ENCODE measurements around the gene EMC10.

EMC10 gene

GRCh38 chr19:50517704-50518075, 41.4 kb downstream of the EMC10 start:
- no peak for DNase-seq

- DNase-seq = no peak
These were observed 42.0 kb downstream of the EMC10 start for GRCh38 chr19:50518091-50519005.

DNA sequence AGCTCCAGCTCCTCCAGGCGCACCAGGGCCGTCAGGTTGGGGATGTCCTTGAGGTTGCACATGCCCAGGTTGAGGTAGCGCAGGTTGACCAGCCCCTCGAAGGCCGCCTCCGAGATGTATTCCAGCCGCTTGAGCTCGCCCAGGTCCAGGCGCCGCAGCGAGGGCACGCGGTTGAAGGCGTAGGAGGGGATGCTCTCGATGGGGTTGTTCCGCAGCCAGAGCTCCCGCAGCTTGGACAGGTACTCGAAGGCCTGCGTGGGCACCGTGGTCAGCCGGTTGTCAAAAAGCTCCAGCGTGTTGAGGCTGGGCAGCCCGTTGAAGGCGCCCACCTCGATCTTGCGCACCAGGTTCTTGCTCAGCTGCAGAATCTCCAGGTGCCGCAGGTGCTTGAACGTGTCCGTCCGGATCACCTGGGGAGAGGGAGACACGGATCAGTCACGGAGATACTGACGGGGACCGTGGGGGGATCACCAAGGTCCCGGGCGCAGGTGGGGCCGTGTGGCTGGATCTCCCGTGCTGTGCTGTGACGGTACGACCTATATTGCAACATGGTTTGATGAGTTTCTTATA, 42.8 kb downstream of the EMC10 start:
- DNase-seq = no peak

DNA sequence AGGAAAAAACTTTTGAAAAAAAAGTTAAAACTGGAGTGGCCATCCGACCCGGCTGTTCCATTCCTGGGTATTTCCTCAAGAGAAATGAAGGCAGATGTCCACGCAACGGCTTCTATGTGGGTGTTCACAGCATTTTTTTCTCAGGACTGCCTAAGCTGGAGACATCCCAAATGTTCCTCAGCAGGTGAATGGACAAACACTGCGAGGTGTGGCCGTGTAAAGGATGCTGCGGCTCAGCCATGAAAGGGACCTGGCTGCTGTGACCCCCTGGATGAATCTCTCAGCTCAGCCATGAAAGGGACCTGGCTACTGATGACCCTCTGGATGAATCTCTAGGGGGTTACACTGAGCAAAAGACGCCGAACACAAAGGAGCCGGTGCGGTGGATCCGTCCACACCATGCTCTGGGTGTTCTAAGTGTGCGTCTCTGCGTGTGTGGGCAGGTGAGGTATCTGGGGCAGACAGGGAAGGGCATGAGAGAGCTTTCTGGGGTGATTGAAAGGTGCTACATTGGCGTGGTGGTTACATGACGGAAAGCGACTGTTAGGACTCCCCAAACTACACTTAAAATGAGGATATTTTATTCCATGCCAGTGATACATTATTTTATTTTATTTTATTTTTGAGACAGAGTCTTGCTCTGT, 44.6 kb downstream of the EMC10 start:
- DNase-seq = no peak

DNA sequence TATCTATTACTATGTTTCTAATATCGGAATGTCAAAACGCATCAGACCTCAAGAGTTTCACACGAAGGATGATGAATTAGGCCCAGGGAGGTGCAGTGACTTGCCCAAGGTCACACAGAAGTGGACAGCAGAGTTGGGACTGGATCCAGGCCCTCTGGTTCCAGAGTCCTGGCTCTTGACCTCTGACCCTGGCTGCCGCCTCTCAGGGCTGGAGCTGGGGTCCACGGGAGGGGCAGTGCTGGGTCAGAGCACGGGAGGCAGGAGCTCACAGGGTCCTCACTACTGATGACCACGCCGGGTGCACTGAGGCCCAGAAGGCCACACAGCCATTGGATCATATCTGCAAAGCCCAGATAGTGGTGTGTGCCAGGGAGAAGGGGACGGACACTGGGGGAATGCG, 46.6 kb downstream of the EMC10 start:
- DNase-seq = no peak

DNA sequence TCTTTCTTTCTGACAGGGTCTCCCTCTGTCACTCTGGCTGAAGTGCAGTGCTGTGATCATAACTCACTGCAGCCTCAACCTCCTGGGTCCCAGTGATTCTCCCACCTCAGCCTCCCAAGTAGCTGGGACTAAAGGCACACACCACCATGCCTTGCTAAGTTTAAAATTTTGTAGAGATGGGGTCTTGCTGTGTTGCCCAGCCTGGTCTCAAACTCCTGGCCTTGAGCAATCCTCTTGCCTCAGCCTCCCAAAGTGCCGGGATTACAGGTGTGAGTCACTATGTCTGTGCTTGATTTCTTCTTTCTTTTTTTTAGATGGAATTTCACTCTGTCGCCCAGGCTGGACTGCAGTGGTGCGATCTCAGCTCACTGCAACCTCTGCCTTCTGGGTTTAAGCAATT, 51.7 kb downstream of the EMC10 start:
- DNase-seq = peak; percentile 12

DNA sequence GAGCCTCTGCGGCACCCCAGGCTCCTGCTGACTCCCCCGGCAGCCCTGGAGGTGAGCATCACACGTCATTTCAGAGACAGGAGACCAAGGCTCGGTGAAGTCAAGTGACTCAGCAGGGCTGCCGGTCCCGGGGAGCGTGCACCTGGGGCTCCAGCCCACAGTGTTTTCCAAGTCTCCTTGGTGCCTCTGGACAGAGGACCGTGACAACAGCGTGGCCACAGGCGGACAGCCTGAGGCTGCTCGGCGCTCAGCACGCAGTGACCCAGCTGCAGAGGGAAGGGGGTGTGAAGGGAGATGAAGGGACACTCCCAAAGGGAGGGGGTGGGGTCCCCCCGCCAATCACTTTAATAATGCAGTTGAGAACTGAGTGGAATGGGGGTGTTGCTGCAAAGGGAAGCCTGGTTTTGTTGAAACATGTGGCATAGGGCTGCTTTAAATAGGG, 54.9 kb downstream of the EMC10 start:
- no peak for DNase-seq

DNA sequence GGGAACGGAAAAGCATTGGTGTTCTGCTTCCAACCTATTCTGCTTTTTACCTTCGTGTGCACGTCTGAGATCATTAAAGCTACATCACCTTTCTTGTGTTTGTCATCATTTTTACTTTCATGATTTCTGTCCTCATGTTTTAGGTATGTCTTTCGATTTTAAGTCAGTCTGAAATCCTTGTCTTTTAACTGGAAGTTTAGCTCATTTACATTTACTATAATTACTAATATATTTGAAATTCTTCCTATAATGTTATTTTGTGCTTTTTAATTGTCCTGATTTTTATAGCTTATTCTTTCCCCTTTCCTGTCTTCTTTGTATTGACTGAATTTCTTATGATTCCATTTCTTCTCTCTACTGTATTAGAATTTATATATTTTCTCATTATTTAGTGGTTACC, 56.6 kb downstream of the EMC10 start:
- no peak for DNase-seq

- peak; percentile 19 for DNase-seq
These were observed 58.2 kb downstream of the EMC10 start for GRCh38 chr19:50534478-50534877.

- DNase-seq = peak; percentile 83
These were observed 59.4 kb downstream of the EMC10 start for GRCh38 chr19:50535672-50536187.

- peak; percentile 46 for DNase-seq
These were observed 60.5 kb downstream of the EMC10 start for GRCh38 chr19:50536662-50537305.

GRCh38 chr19:50537306-50537685, 61.0 kb downstream of the EMC10 start:
- DNase-seq = peak; percentile 70

DNA sequence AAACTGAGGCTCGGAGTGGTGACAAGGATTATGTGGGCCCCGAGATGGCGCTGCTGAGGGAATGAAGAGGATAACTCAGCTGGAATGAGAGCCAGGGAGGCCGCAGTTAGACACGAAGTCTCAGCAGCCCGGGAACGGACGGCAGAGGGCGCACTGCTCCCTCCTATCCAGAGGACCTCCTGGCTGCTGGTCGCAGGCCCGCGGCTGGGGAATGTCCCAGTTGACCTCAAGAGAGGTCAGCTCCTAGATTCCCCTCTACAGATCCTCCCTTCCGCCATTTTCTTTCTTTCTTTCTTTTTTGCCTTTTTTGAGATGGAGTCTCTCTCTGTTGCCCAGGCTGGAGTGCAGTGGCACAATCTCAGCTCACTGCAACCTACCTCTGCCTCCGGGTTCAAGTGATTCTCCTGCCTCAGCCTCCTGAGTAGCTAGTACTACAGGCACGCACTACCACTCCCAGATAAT, 61.5 kb downstream of the EMC10 start:
- DNase-seq = peak; percentile 95

Data from islet precursor cell (in vitro differentiated cells).